C4-2B (cell line): ENCODE results near the gene COQ2.

Experiments used
- ZFX ChIP-seq: fragments of 450-650 bp; IDR thresholded peaks from 2 replicates; pipeline ENCODE4 v1.6.1; 2017
- TF ChIP-seq, protein P1 (sequence below): fragments of 450-650 bp; conservative IDR thresholded peaks from 2 replicates; pipeline ENCODE4 v1.5.1; 2017; ENCODE audit warnings: mild to moderate bottlenecking

DNA sequence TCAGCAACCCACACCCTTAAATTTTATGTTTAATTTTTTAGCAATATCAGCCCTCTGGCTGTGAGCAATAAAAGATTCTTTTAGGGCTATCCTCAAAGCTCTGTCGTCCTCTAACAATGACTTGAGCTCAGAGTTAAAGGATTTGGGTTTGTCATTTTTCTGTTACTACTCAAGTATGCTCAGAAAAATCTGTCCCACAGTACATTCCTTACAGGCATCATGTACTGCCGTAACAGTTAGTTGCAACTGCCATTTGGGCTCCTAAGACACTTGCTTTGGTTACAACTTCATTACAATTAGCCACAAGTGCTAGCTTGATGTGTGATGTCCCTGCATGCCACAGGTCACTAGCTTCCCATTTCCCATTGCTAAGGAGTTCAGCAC, 33.2 kb downstream of the COQ2 start:
- TF ChIP-seq, protein P1, sequence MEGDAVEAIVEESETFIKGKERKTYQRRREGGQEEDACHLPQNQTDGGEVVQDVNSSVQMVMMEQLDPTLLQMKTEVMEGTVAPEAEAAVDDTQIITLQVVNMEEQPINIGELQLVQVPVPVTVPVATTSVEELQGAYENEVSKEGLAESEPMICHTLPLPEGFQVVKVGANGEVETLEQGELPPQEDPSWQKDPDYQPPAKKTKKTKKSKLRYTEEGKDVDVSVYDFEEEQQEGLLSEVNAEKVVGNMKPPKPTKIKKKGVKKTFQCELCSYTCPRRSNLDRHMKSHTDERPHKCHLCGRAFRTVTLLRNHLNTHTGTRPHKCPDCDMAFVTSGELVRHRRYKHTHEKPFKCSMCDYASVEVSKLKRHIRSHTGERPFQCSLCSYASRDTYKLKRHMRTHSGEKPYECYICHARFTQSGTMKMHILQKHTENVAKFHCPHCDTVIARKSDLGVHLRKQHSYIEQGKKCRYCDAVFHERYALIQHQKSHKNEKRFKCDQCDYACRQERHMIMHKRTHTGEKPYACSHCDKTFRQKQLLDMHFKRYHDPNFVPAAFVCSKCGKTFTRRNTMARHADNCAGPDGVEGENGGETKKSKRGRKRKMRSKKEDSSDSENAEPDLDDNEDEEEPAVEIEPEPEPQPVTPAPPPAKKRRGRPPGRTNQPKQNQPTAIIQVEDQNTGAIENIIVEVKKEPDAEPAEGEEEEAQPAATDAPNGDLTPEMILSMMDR, result no peak
- TF ChIP-seq ZFX, result no peak
